BLaER1 (cell line): ENCODE results near the gene BRI3.

Experiments
- H3K27ac ChIP-seq: shearing (Covaris generic); formaldehyde crosslinking; 2 replicates; pipeline ENCODE4 v1.8.1; 2022
- H3K27me3 ChIP-seq: shearing (Covaris generic); formaldehyde crosslinking; 2 replicates; pipeline ENCODE4 v1.8.1; 2022
- H3K36me3 ChIP-seq: shearing (Covaris generic); formaldehyde crosslinking; 2 replicates; pipeline ENCODE4 v1.8.1; 2022
- H3K4me1 ChIP-seq: shearing (Covaris generic); formaldehyde crosslinking; 2 replicates; pipeline ENCODE4 v1.8.1; 2022
- H3K4me2 ChIP-seq: shearing (Covaris generic); formaldehyde crosslinking; 2 replicates; pipeline ENCODE4 v1.8.1; 2022
- H3K4me3 ChIP-seq: shearing (Covaris generic); formaldehyde crosslinking; 2 replicates; pipeline ENCODE4 v1.8.1; 2022
- H3K9ac ChIP-seq: shearing (Covaris generic); formaldehyde crosslinking; 2 replicates; pipeline ENCODE4 v1.8.1; 2022
- H3K9me3 ChIP-seq: shearing (Covaris generic); formaldehyde crosslinking; 2 replicates; pipeline ENCODE4 v1.8.1; 2022
- H4K20me1 ChIP-seq: shearing (Covaris generic); formaldehyde crosslinking; 2 replicates; pipeline ENCODE4 v1.8.1; 2022
- Cebpa-rat ChIP-seq: shearing (Covaris generic); IDR thresholded peaks from 2 replicates; pipeline ENCODE4 v1.8.1; 2022

The BRI3 gene

DNA sequence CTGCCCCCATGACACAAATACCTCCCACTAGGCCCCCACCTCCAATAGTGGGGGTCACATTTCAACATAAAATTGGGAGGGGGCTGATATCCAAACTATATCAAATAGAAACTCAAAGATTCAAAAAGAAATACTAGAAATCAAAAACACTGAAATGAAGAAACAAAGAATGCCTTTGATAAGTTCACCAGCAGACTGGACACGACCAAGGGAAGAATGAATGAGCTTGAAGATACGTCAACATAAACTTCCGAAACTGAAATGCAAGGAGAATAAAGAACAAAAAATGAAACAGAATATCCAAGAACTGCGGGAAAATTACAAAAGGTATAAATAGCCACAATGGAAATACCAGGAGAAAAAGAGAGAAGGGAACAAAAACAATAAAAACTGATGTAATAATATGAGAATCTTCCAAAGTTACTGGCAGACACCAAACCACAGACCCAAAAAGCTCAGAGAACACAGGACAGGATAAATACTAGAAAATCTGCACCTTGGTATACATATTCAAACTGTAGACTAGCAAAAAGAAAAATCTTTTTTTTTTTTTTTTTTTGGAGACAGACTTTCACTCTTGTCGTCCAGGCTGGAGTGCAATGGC is 49.5 kb downstream of the BRI3 start:
- TF ChIP-seq Cebpa-rat, result no peak
- no peak overlapping the region for H3K27ac ChIP-seq
- H3K36me3 ChIP-seq, result no peaks in the 10 kb centered on the region; the same call in 1 of the 2 replicates
- peaks cover 23% of the 10 kb centered on the region for H3K4me1 ChIP-seq
- no peak overlapping the region for H3K4me2 ChIP-seq
- H3K9ac ChIP-seq, result no peak overlapping the region
- H3K4me3 ChIP-seq, result no peak overlapping the region
- no peaks in the 10 kb centered on the region for H3K9me3 ChIP-seq
- no peaks in the 10 kb centered on the region for H3K27me3 ChIP-seq
- H4K20me1 ChIP-seq, result no peaks in the 10 kb centered on the region

GRCh38 chr7:98334081-98334480 is 52.6 kb downstream of the BRI3 start:
- no peaks in the 10 kb centered on the region for H4K20me1 ChIP-seq
- H3K9me3 ChIP-seq, result peaks cover 10% of the 10 kb centered on the region
- no peaks in the 10 kb centered on the region; the same call in 1 of the 2 replicates for H3K36me3 ChIP-seq
- peaks cover 11% of the 10 kb centered on the region for H3K4me1 ChIP-seq
- no peak for TF ChIP-seq Cebpa-rat
- H3K9ac ChIP-seq, result no peak overlapping the region
- no peaks in the 10 kb centered on the region for H3K27me3 ChIP-seq
- no peak overlapping the region for H3K4me3 ChIP-seq
- no peak overlapping the region for H3K27ac ChIP-seq
- H3K4me2 ChIP-seq, result no peak overlapping the region

DNA sequence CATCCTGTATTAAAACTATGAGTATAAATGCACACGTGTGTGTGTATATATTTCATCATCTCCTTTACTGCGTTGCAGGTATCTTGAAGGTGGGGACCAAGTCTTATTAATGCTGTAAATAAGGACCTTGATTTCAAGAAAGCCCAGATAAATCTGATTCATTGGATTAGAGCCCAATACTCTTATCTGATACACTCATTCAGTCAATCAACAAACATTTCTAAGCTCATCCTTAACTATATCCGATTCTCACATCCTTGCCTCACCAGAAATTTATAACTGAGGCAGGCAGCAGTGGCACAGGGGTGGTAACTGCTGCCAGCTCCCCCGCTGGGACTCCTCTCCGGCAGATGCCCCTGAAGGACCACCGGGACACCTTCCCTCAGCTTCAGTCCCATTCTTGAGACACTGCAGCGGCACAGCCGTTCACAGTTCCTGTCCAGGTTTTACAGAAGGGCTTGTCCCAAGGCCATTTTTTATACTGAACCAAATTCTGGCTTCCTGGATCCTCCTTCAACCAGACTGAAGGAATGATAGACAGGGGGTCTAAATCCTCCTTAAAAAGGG is 54.0 kb downstream of the BRI3 start:
- H4K20me1 ChIP-seq, result no peaks in the 10 kb centered on the region
- H3K9me3 ChIP-seq, result peaks cover 16% of the 10 kb centered on the region
- no peak for TF ChIP-seq Cebpa-rat
- no peaks in the 10 kb centered on the region for H3K27me3 ChIP-seq
- H3K36me3 ChIP-seq, result no peaks in the 10 kb centered on the region; the same call in 1 of the 2 replicates
- H3K27ac ChIP-seq, result no peak overlapping the region
- no peaks in the 10 kb centered on the region for H3K4me1 ChIP-seq
- no peak overlapping the region for H3K4me3 ChIP-seq
- H3K4me2 ChIP-seq, result no peak overlapping the region
- no peak overlapping the region for H3K9ac ChIP-seq

DNA sequence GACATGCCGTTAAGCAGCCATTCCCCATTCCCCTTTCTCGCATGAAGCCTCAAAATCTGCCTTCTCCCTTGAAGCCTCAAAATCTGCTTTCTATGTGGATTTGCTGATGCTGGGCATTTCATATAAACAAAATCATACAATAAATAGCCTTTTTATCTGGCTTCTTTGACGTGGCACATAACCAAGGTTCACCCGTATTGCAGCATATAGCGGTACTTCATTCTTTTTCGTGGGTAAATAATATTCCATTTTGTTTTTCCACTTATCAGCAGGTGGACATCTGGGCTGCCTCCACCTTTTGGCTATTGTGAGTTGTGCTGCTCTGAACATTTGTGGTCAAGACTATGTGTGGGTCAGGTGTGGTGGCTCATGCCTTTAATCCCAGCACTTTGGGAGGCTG is 57.0 kb downstream of the BRI3 start:
- H3K4me1 ChIP-seq, result no peaks in the 10 kb centered on the region
- H3K4me2 ChIP-seq, result no peak overlapping the region
- no peak overlapping the region for H3K27ac ChIP-seq
- H4K20me1 ChIP-seq, result no peaks in the 10 kb centered on the region
- H3K36me3 ChIP-seq, result no peaks in the 10 kb centered on the region; the same call in 1 of the 2 replicates
- H3K9ac ChIP-seq, result no peak overlapping the region
- TF ChIP-seq Cebpa-rat, result no peak
- peaks cover 16% of the 10 kb centered on the region for H3K9me3 ChIP-seq
- H3K27me3 ChIP-seq, result no peaks in the 10 kb centered on the region
- no peak overlapping the region for H3K4me3 ChIP-seq

GRCh38 chr7:98339043-98339442 is 57.6 kb downstream of the BRI3 start:
- H3K4me1 ChIP-seq, result no peaks in the 10 kb centered on the region
- TF ChIP-seq Cebpa-rat, result no peak

GRCh38 chr7:98341106-98341505 is 59.6 kb downstream of the BRI3 start:
- Histone ChIP-seq H3K36me3 (no peaks in the 10 kb centered on the region; the same call in 1 of the 2 replicates), H3K4me2 (no peak overlapping the region)

More at GRCh38 chr7:98339043-98339442, 57.6 kb downstream of the BRI3 start:
- Histone ChIP-seq H3K4me3 (no peak overlapping the region), H3K27me3 (no peaks in the 10 kb centered on the region), H3K9me3 (peaks cover 16% of the 10 kb centered on the region), H3K36me3 (no peaks in the 10 kb centered on the region; the same call in 1 of the 2 replicates), H3K27ac (no peak overlapping the region), H3K9ac (no peak overlapping the region), H3K4me2 (no peak overlapping the region), H4K20me1 (no peaks in the 10 kb centered on the region)

More at GRCh38 chr7:98341106-98341505, 59.6 kb downstream of the BRI3 start:
- Histone ChIP-seq H3K27ac (no peak overlapping the region), H3K27me3 (no peaks in the 10 kb centered on the region), H4K20me1 (no peaks in the 10 kb centered on the region), H3K4me3 (no peak overlapping the region), H3K9me3 (peaks cover 16% of the 10 kb centered on the region), H3K9ac (no peak overlapping the region), H3K4me1 (no peaks in the 10 kb centered on the region)
- no peak for TF ChIP-seq Cebpa-rat
